GM18508 (cell line): ENCODE measurements around the gene SDCBP2.

Experiments
- ATAC-seq: cut with Tn5 transposase; IDR thresholded peaks from one replicate; pipeline ENCODE4 v1.9.1; 2021; ENCODE audit warnings: moderate number of reproducible peaks; ENCODE audit not compliant: insufficient read depth, unreplicated experiment

Gene SDCBP2

DNA sequence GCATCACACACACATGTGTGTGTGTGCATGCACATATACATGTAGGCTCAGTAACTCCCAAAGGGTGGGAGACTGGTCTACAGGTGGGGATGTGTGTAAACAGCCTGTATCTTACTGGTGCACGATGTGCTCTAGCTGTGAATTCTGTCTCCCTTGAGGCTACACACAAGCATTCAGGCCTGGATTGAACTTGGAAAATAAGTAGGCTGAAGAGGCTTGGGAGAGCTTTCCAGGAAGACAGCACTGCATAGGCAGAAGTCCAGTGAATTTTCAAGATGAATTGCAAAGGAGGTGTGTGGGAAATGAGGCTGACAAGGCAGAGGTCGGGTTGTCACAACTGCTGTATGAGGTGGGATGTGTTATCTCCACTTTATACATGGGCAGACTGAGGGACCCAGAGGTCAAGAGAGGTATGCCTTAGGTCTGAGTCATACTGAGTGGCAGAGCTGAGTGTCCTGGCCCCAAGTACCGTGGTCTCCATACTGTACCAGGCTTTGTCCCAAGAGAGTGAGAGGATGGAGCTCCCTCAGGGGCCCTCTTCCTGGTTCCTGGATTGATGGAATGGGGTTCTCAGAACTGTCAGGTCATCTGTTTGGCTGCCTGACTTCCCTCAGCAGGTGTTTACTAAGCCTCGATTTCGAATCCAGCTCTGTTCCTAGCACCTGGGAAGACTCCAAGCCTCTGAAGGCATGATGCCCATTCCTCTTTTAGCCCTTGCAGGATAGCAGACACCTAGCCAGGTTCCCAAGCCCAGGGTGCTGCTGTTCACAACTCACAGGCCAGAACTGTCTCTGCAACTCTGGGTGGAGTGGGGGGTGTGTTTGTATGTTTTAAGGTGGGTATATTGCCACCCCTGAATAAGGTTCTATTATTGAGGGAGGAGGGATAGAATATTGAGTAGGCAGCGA is 48.5 kb downstream of the SDCBP2 start:
- ATAC-seq, result no peak

DNA sequence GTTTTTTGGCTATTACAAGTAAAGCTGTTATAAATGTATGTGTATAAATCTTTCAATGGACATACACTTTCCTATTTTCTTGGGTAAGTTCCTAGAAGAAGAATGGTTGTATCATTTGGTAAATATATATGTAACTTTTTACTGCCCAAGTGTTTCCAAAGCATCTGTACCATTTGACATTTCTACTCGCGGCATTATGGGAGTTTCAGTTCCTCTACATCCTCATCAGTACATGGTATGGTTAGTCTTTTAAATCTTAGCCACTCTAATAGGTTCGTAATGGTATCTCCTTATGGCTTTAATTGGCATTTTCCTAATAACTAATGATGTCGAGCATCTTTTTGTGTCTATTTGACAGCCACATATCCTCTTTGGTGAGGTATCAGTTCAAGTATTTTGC is 49.9 kb downstream of the SDCBP2 start:
- ATAC-seq, result no peak

DNA sequence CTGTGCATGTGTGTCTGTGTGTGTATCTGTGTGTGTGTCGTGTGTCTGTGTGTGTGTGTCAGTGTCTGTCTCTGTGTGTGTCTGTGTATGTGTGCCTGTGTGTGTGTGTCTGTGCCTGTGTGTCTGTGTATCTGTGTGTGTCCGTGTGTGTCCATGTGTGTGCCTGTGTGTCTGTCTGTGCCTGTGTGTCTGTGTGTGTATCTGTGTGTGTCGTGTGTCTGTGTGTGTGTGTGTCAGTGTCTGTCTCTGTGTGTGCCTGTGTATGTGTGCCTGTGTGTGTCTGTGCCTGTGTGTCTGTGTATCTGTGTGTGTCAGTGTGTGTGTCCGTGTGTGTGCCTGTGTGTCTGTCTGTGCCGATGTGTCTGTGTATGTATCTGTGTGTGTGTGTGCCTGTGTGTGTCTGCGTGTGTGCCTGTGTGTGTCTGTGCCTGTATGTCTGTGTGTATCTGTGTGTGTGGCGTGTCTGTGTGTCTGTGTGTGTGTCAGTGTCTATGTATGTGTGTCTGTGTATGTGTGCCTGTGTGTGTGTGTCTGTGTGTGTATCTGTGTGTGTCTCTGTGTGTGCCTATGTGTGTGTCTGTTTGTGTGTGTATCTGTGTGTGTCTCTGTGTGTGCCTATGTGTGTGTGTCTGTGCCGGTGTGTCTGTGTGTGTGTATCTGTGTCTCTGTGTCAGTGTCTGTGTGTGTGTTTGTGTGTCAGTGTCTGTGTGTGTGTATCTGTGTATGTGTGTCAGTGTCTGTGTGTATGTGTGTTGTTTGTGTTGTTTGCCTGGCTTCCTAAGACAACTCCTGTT is 51.2 kb downstream of the SDCBP2 start:
- ATAC-seq, result no peak

DNA sequence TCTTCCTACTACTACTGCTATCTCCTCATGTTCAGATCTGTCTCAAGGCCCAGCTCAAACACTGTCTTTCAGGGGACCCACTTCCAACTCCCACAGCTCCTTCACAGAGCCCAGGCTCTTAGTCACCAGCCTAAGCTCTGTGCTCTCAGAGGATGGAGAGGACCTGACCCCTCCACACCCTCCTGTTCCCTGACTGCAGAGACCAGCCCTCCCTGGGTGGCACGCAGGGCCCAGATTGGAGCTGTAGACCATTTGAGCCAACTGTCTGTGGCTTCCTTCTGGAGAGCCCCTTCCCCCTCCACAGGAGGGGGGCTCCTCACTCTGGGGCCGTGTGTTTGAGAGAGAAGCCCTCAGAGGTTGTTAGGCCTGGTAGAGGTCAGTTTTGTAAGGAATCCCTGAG is 53.0 kb downstream of the SDCBP2 start:
- ATAC-seq, result no peak

DNA sequence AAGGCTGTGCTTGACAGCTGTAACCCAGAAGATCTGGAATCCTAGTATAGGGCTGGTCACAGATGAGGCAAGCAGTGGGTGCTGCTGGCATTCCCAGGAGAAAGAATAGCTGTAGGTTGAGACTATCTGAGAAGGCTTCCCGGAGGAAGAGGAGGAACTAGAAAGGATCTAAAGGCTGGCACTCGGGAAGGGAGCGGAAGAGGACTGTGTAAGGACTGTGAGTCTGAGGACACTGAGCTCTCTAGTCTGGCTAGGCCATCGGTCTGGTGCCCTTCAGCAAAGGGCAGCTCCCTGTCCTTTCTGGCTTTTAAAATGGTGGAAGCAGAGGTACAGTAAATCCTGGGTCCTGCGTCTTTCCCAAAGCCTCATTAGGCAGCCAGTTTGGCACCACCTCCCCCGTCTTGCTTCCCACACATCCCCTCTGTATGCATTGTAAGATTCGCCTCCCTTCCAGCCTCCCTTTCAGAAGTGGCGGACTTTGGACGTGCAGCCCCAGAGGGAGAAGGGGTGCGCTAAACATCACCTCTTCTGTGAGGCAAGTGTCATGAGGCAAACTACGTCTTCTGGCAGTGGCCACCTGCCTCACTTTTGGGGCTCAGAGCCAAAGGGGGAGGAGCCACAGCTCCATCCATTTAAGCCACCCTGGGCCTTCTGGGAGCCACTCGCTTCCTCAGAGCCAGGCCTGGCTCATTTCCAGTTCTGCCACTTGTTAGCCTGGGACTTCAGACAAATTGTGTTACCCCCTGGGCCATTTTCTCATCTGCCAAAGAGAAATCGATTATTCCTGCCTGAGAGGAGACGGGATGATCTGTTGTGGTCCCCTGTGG is 54.2 kb downstream of the SDCBP2 start:
- ATAC-seq, result no peak

DNA sequence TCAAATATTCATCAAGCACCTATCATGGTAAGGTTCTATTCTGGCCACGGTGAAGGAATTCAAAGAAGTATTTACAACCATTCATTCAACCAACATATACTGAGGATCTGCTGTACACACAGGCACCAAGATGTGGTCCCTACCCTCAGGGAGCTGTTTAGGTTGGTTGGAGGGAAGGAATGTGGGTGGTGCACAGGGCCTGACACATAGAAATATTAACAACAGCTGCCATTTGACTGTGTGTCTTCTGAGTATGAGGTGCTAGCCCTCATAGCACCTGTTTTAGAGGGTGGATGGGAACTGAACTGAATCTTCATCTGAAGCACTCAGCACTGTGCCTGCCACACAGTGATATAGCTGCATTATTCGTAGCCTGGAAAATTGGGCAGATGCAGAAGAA is 55.6 kb downstream of the SDCBP2 start:
- no peak for ATAC-seq

GRCh38 chr20:1272368-1273100 is 56.4 kb downstream of the SDCBP2 start:
- no peak for ATAC-seq

- no peak for ATAC-seq
Measured at GRCh38 chr20:1269850-1270249, 59.1 kb downstream of the SDCBP2 start.

DNA sequence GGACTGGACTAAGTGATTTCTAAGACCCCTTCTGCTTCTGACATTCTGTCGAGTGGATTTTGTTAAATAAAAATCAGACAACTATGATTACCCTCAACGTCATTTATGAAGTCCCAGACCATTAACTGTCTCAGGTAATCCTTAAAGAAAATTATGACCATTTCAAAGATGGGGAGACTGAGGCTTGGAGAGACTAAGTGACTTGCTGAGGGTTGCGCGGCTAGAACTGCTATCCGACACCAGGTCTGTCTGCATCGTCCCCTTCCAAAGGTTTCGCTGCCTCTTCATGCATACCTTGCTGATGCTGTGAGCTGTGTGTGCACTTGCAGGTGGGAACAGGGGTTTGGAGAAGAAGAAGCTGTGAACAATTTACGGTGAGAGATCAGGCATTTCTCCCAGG is 59.7 kb downstream of the SDCBP2 start:
- no peak for ATAC-seq

- ATAC-seq, result no peak
Measured at GRCh38 chr20:1267809-1268374, 61.0 kb downstream of the SDCBP2 start.

- no peak for ATAC-seq
Measured at GRCh38 chr20:1267161-1267560, 61.8 kb downstream of the SDCBP2 start.

- ATAC-seq, result no peak
Measured at GRCh38 chr20:1266167-1266973, 62.6 kb downstream of the SDCBP2 start, which contains the start of gene SNPH. TSS of gene SNPH (plus strand) at chr20:1266294. CDS start at chr20:1296240, 29,946 bp downstream.

- no peak for ATAC-seq
Measured at GRCh38 chr20:1265916-1266166, 63.1 kb downstream of the SDCBP2 start.

DNA sequence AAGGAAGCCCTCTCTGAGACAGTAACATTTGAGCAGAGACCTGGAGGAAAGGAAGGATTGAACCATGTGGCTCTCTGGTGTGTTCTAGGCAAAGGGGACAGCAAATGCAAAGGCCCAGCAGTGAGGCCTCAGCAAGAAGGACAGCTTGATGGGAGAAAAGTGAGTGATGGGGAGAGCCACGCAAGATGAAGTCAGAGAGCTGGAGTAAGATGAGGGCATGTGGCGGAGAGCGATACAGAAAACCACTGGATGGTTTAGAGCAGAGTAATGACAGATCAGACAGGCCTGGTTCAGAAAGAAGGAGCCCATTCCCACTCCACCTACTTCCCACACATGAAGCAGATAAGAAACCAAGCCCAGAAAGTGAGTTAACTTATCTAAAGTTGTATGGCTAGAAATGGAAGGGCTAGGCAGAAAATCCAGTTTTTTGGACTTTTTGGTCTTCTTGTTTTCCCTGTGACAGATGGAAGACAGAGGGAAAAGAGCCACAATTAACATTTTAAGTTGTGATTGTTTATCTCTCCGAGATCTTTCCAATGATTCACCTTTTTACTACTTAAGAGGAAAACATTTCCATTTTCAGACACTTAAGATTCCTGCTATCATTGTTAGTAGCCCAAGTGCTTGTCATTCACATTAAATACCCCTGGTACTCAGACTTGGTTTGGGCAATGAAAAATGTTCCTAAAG is 63.6 kb downstream of the SDCBP2 start:
- ATAC-seq, result no peak

DNA sequence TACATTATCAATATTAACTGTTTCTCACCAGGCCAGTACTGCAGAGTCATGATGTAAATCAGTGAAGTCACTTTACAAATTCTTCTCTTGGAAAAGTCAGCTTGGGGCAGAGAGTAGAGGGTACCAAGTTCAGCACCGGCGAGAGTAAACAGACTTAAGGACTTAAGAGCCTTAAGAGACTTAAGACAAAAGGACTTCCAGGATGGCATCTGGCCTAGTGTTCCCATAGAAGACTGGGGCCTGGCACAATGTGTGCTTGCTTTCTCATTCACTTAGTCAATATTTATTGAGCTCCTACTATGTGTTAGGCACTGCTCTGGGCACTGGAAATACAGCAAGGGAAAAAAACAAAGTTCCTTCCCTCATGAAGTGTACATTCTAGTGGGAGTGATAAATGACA is 64.2 kb downstream of the SDCBP2 start:
- ATAC-seq, result no peak

DNA sequence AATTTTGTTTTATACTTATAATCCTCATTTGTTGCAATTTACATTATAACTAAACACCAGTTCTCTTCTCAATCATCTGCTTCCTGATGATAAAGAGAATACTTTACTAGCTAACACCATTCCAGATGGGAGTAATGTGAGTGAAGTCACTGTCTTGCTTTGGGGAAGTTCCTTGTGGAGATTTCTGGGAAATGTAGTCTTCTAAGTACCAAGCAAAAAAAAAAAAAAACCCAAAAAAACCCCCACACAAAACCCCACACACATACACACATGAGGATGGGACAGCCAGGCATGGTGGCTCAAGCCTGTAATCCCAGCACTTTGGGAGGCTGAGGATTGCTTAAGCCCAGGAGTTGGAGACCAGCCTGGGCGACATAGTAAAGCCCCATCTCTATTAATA is 65.1 kb downstream of the SDCBP2 start:
- no peak for ATAC-seq
